ENCODE measurements around the gene PAPSS1. TPM values are rescaled to one million over a fixed set of nuclear protein-coding genes. Genes with fewer than 3 reads are reported as not detected.

The PAPSS1 gene
- total and polyA plus RNA-seq, 2 experiments from 2014 or later: 72.0 to 85.8 TPM

- no peaks in the 10 kb centered on the region for H3K9me2 ChIP-seq (ENCODE audit: insufficient read depth)
- Mint-ChIP-seq H3K27ac (no peak overlapping the region), H3K9me3 (no peaks in the 10 kb centered on the region), H3K27me3 (ENCODE audit: insufficient read depth, low read depth, poor library complexity) (peaks cover 4% of the 10 kb centered on the region), H3K4me3 (no peak overlapping the region), H3K36me3 (ENCODE audit: low read depth) (no peaks in the 10 kb centered on the region; the same call in 2 of the 3 replicates), H3K4me1 (no peaks in the 10 kb centered on the region)
- no peak overlapping the region for H3K4me3 ChIP-seq
- TF ChIP-seq EZH2phosphoT487 (IDR thresholded peaks at IDR 0.05; ENCODE audit: unreplicated experiment) (no peak), NANOG (IDR thresholded peaks at IDR 0.05; ENCODE audit: borderline replicate concordance) (no peak), REST (IDR thresholded peaks at IDR 0.05; ENCODE audit: unreplicated experiment) (no peak), ZNF331 (CRISPR knock-in tag; IDR thresholded peaks at IDR 0.05; ENCODE audit: low read depth) (no peak), ETS1 (IDR thresholded peaks at IDR 0.05) (no peak), CREB1 (CRISPR knock-in tag; IDR thresholded peaks at IDR 0.05; ENCODE audit: low read depth) (no peak)
- TF ChIP-seq, protein P1, sequence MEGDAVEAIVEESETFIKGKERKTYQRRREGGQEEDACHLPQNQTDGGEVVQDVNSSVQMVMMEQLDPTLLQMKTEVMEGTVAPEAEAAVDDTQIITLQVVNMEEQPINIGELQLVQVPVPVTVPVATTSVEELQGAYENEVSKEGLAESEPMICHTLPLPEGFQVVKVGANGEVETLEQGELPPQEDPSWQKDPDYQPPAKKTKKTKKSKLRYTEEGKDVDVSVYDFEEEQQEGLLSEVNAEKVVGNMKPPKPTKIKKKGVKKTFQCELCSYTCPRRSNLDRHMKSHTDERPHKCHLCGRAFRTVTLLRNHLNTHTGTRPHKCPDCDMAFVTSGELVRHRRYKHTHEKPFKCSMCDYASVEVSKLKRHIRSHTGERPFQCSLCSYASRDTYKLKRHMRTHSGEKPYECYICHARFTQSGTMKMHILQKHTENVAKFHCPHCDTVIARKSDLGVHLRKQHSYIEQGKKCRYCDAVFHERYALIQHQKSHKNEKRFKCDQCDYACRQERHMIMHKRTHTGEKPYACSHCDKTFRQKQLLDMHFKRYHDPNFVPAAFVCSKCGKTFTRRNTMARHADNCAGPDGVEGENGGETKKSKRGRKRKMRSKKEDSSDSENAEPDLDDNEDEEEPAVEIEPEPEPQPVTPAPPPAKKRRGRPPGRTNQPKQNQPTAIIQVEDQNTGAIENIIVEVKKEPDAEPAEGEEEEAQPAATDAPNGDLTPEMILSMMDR (conservative IDR thresholded peaks at IDR 0.05; ENCODE audit: low read depth in 2 of 2): no peak
- no peaks in the 10 kb centered on the region for H3K4me1 ChIP-seq (ENCODE audit: insufficient read depth)
- no peaks in the 10 kb centered on the region for H4K20me1 ChIP-seq (replicated peaks; ENCODE audit: insufficient read depth)
- H3K36me3 ChIP-seq (ENCODE audit: insufficient read depth): no peaks in the 10 kb centered on the region
- no peak overlapping the region for H3K4me2 ChIP-seq
- DNase-seq (ENCODE audit: low spot score): no peak
- H3F3A ChIP-seq (replicated peaks; ENCODE audit: low read depth): no peaks in the 10 kb centered on the region
- no peaks in the 10 kb centered on the region for H3K79me2 ChIP-seq (replicated peaks; ENCODE audit: insufficient read depth)
- H3K27ac ChIP-seq (ENCODE audit: low read depth): no peak overlapping the region
- H3K27me3 ChIP-seq (ENCODE audit: insufficient read depth): no peaks in the 10 kb centered on the region
- no peak for ATAC-seq
- no peak overlapping the region for H2AFZ ChIP-seq
These were observed 119.1 kb downstream of the PAPSS1 start for GRCh38 chr4:107600983-107601382.

GRCh38 chr4:107600436-107600835 is 119.6 kb downstream of the PAPSS1 start:
- Histone ChIP-seq H3K27me3 (ENCODE audit: insufficient read depth) (no peaks in the 10 kb centered on the region), H3K9me2 (ENCODE audit: insufficient read depth) (no peaks in the 10 kb centered on the region), H3K4me2 (no peak overlapping the region), H3K4me3 (no peak overlapping the region), H3F3A (replicated peaks; ENCODE audit: low read depth) (no peaks in the 10 kb centered on the region), H3K36me3 (ENCODE audit: insufficient read depth) (no peaks in the 10 kb centered on the region), H2AFZ (peak overlapping the region; percentile 70; the same call in 1 of the 2 replicates), H3K4me1 (ENCODE audit: insufficient read depth) (no peaks in the 10 kb centered on the region), H3K79me2 (replicated peaks; ENCODE audit: insufficient read depth) (no peaks in the 10 kb centered on the region), H3K27ac (ENCODE audit: low read depth) (no peak overlapping the region), H4K20me1 (replicated peaks; ENCODE audit: insufficient read depth) (no peaks in the 10 kb centered on the region)
- DNase-seq (ENCODE audit: low spot score) (peak; percentile 11), ATAC-seq (no peak)
- H3K27ac Mint-ChIP-seq: no peak overlapping the region
- no peaks in the 10 kb centered on the region; the same call in 2 of the 3 replicates for H3K36me3 Mint-ChIP-seq (ENCODE audit: low read depth)
- peaks cover 4% of the 10 kb centered on the region for H3K27me3 Mint-ChIP-seq (ENCODE audit: insufficient read depth, low read depth, poor library complexity)
- H3K9me3 Mint-ChIP-seq: no peaks in the 10 kb centered on the region
- no peaks in the 10 kb centered on the region for H3K4me1 Mint-ChIP-seq
- no peak overlapping the region for H3K4me3 Mint-ChIP-seq
- no peak for TF ChIP-seq EZH2 (IDR thresholded peaks at IDR 0.05; ENCODE audit: low read depth, unreplicated experiment)
- TF ChIP-seq, protein P2, sequence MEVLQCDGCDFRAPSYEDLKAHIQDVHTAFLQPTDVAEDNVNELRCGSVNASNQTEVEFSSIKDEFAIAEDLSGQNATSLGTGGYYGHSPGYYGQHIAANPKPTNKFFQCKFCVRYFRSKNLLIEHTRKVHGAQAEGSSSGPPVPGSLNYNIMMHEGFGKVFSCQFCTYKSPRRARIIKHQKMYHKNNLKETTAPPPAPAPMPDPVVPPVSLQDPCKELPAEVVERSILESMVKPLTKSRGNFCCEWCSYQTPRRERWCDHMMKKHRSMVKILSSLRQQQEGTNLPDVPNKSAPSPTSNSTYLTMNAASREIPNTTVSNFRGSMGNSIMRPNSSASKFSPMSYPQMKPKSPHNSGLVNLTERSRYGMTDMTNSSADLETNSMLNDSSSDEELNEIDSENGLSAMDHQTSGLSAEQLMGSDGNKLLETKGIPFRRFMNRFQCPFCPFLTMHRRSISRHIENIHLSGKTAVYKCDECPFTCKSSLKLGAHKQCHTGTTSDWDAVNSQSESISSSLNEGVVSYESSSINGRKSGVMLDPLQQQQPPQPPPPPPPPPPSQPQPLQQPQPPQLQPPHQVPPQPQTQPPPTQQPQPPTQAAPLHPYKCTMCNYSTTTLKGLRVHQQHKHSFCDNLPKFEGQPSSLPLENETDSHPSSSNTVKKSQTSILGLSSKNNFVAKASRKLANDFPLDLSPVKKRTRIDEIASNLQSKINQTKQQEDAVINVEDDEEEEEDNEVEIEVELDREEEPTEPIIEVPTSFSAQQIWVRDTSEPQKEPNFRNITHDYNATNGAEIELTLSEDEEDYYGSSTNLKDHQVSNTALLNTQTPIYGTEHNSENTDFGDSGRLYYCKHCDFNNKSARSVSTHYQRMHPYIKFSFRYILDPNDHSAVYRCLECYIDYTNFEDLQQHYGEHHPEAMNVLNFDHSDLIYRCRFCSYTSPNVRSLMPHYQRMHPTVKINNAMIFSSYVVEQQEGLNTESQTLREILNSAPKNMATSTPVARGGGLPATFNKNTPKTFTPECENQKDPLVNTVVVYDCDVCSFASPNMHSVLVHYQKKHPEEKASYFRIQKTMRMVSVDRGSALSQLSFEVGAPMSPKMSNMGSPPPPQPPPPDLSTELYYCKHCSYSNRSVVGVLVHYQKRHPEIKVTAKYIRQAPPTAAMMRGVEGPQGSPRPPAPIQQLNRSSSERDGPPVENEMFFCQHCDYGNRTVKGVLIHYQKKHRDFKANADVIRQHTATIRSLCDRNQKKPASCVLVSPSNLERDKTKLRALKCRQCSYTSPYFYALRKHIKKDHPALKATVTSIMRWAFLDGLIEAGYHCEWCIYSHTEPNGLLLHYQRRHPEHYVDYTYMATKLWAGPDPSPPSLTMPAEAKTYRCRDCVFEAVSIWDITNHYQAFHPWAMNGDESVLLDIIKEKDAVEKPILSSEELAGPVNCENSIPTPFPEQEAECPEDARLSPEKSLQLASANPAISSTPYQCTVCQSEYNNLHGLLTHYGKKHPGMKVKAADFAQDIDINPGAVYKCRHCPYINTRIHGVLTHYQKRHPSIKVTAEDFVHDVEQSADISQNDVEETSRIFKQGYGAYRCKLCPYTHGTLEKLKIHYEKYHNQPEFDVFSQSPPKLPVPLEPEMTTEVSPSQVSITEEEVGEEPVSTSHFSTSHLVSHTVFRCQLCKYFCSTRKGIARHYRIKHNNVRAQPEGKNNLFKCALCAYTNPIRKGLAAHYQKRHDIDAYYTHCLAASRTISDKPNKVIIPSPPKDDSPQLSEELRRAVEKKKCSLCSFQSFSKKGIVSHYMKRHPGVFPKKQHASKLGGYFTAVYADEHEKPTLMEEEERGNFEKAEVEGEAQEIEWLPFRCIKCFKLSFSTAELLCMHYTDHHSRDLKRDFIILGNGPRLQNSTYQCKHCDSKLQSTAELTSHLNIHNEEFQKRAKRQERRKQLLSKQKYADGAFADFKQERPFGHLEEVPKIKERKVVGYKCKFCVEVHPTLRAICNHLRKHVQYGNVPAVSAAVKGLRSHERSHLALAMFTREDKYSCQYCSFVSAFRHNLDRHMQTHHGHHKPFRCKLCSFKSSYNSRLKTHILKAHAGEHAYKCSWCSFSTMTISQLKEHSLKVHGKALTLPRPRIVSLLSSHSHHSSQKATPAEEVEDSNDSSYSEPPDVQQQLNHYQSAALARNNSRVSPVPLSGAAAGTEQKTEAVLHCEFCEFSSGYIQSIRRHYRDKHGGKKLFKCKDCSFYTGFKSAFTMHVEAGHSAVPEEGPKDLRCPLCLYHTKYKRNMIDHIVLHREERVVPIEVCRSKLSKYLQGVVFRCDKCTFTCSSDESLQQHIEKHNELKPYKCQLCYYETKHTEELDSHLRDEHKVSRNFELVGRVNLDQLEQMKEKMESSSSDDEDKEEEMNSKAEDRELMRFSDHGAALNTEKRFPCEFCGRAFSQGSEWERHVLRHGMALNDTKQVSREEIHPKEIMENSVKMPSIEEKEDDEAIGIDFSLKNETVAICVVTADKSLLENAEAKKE (CRISPR knock-in tag; IDR thresholded peaks at IDR 0.05): no peak
